ENCODE data around the gene C16orf92.

Gene C16orf92

GRCh38 chr16:30006659-30007377 is 16.2 kb upstream of the C16orf92 start:
- Histone ChIP-seq H3K27me3 (ENCODE audit: low read length) (no peaks in the 10 kb centered on the region), H3K4me2 (ENCODE audit: low read depth, low read length, poor library complexity, severe bottlenecking) (no peak overlapping the region), H2AFZ (ENCODE audit: low read depth, low read length, severe bottlenecking) (no peak overlapping the region), H4K20me1 (ENCODE audit: low read depth, low read length) (no peaks in the 10 kb centered on the region), H3K9me3 (ENCODE audit: insufficient read depth, low read length) (no peaks in the 10 kb centered on the region), H3K27ac (ENCODE audit: low read depth, low read length) (no peak overlapping the region), H3K9me2 (replicated peaks; ENCODE audit: insufficient read depth, low read length) (no peaks in the 10 kb centered on the region), H3K4me3 (ENCODE audit: insufficient read depth, low read length, poor library complexity, severe bottlenecking) (no peak overlapping the region), H3F3A (ENCODE audit: insufficient read depth) (no peaks in the 10 kb centered on the region), H3K79me2 (ENCODE audit: insufficient read depth, low read length) (no peaks in the 10 kb centered on the region), H3K9ac (ENCODE audit: low read length) (no peak overlapping the region), H3K36me3 (ENCODE audit: low read length) (no peaks in the 10 kb centered on the region)
- no peak for TF ChIP-seq EZH2phosphoT487 (conservative IDR thresholded peaks at IDR 0.05; ENCODE audit: low read length)
- TF ChIP-seq CTCF (IDR thresholded peaks at IDR 0.05; ENCODE audit: insufficient read depth, low read length, poor library complexity, severe bottlenecking): no peak

- H2AFZ ChIP-seq (ENCODE audit: low read depth, low read length, severe bottlenecking): no peak overlapping the region
- no peak overlapping the region for H3K9ac ChIP-seq (ENCODE audit: low read length)
- H3K36me3 ChIP-seq (ENCODE audit: low read length): no peaks in the 10 kb centered on the region
- no peak overlapping the region for H3K27ac ChIP-seq (ENCODE audit: low read depth, low read length)
- no peaks in the 10 kb centered on the region for H3K79me2 ChIP-seq (ENCODE audit: insufficient read depth, low read length)
- H4K20me1 ChIP-seq (ENCODE audit: low read depth, low read length): no peaks in the 10 kb centered on the region
- no peaks in the 10 kb centered on the region for H3K9me2 ChIP-seq (replicated peaks; ENCODE audit: insufficient read depth, low read length)
- no peaks in the 10 kb centered on the region for H3K9me3 ChIP-seq (ENCODE audit: insufficient read depth, low read length)
- no peaks in the 10 kb centered on the region for H3K27me3 ChIP-seq (ENCODE audit: low read length)
- H3F3A ChIP-seq (ENCODE audit: insufficient read depth): no peaks in the 10 kb centered on the region
- TF ChIP-seq EZH2phosphoT487 (conservative IDR thresholded peaks at IDR 0.05; ENCODE audit: low read length) (no peak), CTCF (IDR thresholded peaks at IDR 0.05; ENCODE audit: insufficient read depth, low read length, poor library complexity, severe bottlenecking) (no peak)
- no peak overlapping the region for H3K4me2 ChIP-seq (ENCODE audit: low read depth, low read length, poor library complexity, severe bottlenecking)
- no peak overlapping the region for H3K4me3 ChIP-seq (ENCODE audit: insufficient read depth, low read length, poor library complexity, severe bottlenecking)
These were observed 15.6 kb upstream of the C16orf92 start for GRCh38 chr16:30007378-30007895.

GRCh38 chr16:30009085-30009862 is 13.7 kb upstream of the C16orf92 start:
- Histone ChIP-seq H3K27ac (ENCODE audit: low read depth, low read length) (no peak overlapping the region), H3K9ac (ENCODE audit: low read length) (no peak overlapping the region), H3K36me3 (ENCODE audit: low read length) (no peaks in the 10 kb centered on the region), H3K9me2 (replicated peaks; ENCODE audit: insufficient read depth, low read length) (no peaks in the 10 kb centered on the region), H2AFZ (ENCODE audit: low read depth, low read length, severe bottlenecking) (no peak overlapping the region), H3K4me2 (ENCODE audit: low read depth, low read length, poor library complexity, severe bottlenecking) (no peak overlapping the region), H3K27me3 (ENCODE audit: low read length) (no peaks in the 10 kb centered on the region), H3K9me3 (ENCODE audit: insufficient read depth, low read length) (no peaks in the 10 kb centered on the region), H4K20me1 (ENCODE audit: low read depth, low read length) (no peaks in the 10 kb centered on the region), H3K4me3 (ENCODE audit: insufficient read depth, low read length, poor library complexity, severe bottlenecking) (no peak overlapping the region), H3K79me2 (ENCODE audit: insufficient read depth, low read length) (no peaks in the 10 kb centered on the region), H3F3A (ENCODE audit: insufficient read depth) (no peaks in the 10 kb centered on the region)
- TF ChIP-seq EZH2phosphoT487 (conservative IDR thresholded peaks at IDR 0.05; ENCODE audit: low read length) (no peak), CTCF (IDR thresholded peaks at IDR 0.05; ENCODE audit: insufficient read depth, low read length, poor library complexity, severe bottlenecking) (no peak)
